Urothelium cell line (cell line): Measurements from ENCODE around the gene ZBED6.
"Not testable (repeated sequence)": the region's sequence is repeated elsewhere in the genome, so short reads cannot be mapped to it uniquely, and the experiment has no call there.

Experiments used
- DNase-seq: peaks from one replicate; pipeline ENCODE4 v3.0.0; 2011; ENCODE audit warnings: low spot score, mixed read lengths
- FAIRE-seq: peaks from 2 replicates; lab custom pipeline; 2011; peaks lifted over from hg19 to GRCh38; lab: Jason Lieb, UNC

Gene ZBED6

DNA sequence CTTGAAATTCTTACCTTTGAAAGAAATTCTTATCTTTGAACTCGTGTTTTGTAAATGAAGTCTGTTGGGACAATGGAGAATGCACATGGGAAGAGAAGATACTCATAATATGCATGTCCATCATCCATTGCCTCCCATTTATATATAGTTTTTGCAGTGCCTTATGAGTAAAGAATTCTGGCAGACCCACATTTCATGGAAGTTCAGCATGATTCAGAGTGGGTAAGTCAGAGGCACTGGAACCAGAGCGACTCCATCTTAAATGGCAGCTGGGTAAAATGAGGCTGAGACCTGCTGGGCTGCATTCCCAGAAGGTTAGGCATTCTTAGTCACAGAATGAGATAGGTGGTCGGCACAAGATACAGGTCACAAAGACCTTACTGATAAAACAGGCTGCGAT lies 16.6 kb upstream of the ZBED6 start:
- DNase-seq (no peak), FAIRE-seq (no peak)

DNA sequence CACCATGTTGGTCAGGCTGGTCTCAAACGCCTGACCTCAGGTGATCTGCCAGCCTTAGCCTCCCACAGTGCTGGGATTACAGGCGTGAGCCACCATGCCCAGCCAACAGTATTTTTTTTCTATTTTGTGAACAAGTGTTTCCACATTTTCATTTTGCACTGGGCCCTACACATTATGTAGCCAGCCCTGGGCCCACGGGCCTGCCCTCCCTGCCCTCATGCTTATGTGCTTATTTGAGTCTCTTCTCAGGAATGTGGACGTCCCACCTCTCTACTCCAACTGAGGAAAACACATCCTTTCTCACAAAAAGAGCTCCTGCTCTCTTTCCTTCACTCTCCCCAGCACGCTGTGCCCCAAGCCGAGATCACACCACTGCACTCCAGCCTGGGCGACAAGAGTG lies 13.5 kb upstream of the ZBED6 start:
- DNase-seq (no peak), FAIRE-seq (no peak)

DNA sequence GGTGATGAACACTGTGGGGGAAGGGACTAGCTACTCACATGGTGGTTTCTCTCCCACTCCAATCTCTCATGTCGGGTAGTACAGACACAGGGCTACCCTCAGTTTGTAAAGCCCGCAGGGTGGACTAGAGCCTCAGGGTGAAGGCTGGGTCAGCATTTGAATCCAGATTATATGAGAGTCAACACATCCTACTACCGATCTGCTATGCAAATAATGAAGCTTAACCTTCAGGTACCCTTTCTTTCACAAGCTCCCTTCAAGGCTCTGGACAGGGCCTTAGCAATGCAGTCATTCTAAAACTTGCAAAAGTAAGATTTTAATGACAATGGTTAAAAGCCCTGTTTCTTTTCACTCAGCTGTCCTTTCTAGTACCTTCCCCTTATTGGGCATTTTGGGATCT lies 5.5 kb upstream of the ZBED6 start:
- FAIRE-seq = no peak

DNA sequence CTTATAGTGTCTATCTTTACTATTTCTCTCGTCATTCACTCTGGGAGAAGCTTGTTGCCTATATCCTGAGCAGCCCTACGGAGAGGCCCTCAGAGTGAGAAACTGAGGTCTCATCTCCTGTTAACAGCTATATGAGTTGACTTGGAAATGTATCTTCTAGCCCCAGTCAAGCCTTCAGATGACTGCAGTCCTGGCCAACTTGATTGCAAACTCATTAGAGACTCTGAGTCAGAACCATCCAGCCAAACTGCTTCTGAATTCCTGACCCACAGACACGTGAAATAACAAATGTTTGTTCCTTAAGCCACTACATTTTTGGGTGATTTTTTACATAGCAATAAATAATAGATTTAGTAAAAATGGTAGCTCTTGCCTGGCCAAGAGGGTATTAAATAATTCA lies 3.9 kb upstream of the ZBED6 start:
- FAIRE-seq (no peak), DNase-seq (no peak)

More for the DNA sequence above, 5.5 kb upstream of the ZBED6 start:
- DNase-seq = no peak

DNA sequence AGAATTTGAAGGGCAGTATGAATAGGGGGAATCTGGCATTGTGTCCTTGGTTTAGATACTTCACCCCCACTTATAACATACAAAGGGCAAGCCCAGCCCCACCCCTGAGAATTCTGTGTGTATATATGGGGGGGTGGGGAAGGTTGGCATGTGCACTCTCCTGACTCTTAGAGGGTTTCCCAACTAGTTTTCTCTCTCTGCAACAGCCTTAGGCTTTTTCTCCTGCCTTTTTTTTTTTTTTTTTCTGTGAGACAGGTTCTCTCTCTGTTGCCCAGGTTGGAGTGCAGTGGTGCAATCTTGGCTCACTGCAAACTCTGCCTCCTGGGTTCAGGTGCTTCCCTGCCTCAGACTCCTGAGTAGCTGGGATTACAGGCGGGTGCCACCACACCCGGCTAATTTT lies 2.9 kb upstream of the ZBED6 start:
- FAIRE-seq (no peak), DNase-seq (no peak)

DNA sequence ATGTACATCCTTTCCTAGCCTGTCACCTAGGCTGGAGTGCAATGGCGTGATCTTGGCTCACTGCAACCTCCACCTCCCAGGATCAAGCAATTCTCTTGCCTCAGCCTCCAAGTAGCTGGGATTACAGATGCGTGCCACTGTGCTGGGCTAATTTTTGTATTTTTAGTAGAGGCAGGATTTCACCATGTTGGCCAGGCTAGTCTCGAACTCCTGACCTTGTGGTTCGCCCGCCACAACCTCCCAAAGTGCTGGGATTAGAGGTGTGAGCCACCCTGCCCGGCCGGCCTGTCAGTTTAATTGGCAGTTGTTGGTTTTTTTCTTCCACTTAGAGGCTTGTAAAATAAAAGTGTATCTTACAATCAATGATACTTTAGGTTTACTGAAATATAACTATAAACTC lies 1.9 kb upstream of the ZBED6 start:
- FAIRE-seq, DNase-seq: not testable (repeated sequence)

DNA sequence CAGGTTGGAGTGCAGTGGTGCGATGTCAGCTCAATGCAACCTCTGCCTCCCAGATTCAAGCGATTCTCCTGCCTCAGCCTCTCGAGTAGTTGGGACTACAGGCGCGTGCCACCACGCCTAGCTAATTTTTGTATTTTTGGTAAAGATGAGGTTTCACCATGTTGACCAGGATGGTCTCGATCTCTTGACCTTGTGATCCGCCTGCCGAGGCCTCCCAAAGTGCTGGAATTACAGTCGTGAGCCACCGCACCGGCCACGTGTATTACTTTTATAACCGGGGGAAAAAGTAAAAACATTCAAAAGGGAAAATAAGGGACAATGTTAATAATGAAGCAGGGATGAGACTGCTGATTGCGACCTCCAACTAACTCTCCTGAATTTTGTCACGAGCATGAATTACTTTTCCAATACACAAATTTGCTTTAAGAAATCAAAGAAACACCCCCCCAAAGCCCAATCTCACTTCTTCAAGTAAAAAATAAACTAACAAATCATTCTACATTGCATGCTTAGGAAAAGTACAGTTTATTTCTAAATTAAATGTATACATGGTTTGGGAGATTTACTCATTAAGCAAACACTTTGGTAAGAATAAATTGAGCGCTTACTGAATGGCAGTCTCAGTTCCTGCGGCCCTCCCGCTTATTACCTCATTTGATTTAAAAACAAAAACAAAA lies 521 bp upstream of the ZBED6 start:
- no peak for DNase-seq
- no peak for FAIRE-seq

DNA sequence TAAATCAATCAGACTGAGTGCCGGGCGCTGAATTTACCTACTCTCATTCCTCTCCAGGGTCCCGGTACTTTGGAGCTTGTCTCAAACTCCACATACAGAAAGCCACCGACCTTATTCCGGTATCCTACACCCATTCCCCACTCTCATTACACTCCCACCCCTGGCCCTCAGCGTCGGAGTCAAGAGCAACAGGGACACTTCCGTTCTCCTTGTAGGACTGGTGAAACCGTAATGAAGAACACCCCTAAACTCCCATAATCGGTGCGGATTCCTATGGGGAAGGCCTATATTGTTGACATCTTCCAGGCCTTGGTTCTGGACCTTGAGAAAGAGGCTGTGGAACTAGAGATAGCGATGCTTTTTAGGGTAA lies 798 bp downstream of the ZBED6 start:
- DNase-seq (no peak), FAIRE-seq (no peak)

DNA sequence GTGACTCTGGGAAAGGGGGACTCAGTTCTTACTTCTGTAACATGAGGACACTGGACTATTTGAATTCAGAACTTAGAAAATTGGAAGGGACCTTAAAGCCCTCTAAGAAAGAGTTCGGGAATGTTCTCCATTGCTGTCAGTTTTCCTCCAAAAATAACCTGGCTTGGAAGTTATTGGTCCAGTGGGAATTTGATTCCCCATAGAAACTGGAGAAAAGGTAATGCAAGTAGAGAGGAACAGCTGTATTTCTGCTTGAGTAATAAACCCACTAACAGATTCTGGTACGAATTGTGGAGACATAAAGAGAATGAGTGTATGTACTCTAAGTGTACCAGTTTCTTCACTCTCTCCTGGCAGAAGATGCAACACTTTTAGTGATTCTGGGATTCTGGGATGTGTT lies 1.8 kb downstream of the ZBED6 start:
- FAIRE-seq (no peak), DNase-seq (no peak)

DNA sequence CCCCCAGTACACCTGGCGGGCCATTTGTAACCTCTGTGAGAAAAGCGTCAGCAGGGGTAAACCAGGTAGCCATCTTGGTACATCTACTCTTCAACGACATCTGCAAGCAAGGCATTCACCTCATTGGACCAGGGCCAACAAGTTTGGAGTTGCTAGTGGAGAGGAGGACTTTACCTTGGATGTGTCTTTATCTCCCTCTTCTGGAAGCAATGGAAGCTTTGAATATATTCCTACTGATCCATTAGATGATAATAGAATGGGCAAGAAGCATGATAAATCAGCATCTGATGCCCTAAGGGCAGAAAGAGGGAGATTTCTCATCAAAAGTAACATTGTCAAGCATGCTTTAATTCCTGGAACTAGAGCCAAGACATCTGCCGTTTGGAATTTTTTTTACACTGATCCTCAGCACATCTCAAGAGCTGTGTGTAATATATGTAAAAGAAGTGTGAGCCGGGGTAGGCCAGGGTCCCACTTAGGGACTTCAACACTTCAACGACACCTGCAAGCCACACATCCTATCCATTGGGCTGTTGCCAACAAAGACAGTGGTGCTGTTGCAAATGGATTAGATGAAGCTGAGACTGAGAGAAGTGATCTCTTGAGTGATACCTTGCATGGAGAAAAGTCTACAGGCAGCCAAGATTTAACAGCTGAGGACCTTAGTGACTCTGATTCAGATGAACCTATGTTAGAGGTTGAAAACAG lies 2.7 kb downstream of the ZBED6 start:
- FAIRE-seq (no peak), DNase-seq (no peak)

DNA sequence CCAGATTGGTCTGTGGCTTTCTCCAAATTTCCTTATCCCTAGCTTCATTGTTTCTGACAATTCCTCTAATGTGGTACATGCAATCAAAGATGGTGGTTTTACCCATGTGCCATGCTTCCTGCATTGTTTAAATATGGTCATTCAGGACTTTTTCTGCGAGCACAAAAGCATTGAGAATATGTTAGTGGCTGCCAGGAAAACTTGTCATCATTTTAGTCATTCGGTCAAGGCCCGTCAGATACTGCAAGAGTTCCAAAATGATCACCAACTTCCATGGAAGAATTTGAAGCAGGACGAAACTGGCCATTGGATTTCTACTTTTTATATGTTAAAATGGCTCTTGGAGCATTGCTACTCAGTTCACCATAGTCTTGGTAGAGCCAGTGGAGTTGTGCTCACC lies 3.7 kb downstream of the ZBED6 start:
- FAIRE-seq = no peak

DNA sequence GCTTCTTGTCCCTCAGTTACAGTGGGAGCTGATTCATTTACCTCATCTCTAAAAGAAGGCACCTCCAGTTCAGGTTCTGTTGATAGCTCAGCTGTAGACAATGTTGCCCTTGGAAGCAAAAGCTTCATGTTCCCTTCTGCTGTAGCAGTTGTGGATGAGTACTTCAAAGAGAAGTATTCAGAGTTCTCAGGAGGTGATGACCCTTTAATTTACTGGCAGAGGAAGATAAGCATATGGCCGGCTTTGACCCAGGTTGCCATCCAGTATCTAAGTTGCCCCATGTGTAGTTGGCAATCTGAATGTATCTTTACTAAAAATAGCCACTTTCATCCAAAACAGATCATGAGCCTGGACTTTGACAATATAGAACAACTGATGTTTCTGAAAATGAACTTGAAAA lies 4.5 kb downstream of the ZBED6 start:
- no peak for FAIRE-seq
- DNase-seq = no peak

More for the DNA sequence above, 3.7 kb downstream of the ZBED6 start:
- no peak for DNase-seq

DNA sequence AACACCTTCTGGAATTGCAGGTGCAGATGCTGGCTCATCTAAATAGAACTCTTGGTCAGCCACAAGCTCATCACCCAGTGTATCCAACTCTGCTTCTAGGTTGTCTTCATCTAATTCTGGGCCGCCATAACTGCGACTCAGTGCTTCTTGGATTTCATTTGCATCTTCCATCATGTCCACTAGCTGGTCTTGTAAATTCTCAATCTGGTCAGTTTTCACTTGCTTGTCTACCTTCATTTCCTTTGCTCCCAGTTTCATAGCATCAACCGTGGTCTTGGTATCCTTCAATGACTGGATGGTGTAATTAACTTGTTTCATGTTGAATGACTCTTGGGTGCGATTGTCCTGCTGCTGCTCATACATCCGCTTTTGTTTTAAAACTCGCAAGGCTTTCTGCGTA lies 10.3 kb downstream of the ZBED6 start:
- no peak for DNase-seq
- FAIRE-seq = no peak

DNA sequence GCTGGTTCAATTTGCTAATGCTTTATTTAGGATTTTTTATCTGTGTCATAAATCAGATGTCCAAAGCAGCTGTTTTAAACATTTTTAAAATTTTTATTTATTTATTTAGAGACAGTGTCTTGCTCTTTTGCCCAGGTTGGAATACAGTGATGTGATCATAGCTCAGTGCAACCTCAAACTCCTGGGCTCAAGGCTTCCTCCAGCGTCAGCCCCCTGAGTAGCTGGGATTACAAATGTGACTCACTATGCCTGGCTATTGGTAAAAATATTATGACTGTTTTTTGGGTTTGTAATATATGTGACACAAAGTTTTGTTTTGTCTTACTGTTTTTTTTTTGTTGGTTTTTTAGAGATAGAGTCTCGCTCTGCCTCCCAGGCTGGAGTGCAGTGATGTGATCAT lies 11.8 kb downstream of the ZBED6 start:
- DNase-seq (no peak), FAIRE-seq (no peak)

DNA sequence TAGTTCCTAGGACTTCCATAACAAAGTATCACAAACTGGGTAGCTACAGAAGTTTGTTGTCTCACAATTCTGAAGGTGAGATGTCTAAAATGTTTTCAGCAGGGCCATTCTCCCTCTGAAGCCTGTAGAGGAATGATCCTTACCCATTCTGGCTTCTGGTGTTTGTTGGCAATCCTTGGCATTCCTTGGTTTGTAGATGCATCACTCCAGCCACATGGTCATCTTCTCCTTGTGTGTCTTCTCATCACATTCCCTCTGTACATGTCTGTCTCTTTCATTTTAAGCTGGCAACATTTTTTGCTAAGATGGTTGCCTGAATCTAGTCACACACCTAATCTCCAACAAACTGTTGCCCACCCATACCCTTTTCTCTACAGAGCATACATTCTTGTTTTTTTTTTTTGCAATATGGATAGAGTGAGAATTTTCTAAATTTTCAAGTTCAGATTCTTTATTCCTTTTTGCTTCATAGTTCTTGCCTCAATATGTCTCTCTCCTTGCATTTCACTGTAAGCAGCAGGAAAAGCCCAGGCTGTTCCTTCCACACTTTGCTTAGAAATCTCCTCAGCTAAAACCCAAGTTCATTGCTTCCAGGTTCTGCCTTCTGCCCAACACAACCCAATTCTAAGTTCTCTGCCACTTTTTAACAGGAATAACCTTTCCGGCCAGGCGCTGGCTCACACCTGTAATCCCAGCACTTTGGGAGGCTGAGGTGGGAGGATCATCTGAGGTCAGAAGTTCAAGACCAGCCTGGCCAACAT lies 18.3 kb downstream of the ZBED6 start:
- DNase-seq (no peak), FAIRE-seq (no peak)

DNA sequence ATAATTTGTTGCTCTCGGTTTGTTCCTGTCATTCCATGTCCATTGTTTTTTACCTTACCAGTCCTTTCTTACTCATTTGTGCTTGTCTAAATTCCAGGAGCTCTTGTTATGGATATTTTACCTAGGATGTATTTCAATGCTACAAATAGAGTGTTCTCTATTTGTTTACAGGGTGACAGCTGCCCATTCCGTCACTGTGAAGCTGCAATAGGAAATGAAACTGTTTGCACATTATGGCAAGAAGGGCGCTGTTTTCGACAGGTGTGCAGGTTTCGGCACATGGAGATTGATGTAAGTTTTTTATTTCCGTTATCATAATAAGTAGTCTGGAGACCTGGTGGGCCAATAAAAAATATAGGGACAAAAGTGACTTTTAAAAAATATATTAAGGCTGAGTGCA lies 23.0 kb downstream of the ZBED6 start:
- DNase-seq = no peak

DNA sequence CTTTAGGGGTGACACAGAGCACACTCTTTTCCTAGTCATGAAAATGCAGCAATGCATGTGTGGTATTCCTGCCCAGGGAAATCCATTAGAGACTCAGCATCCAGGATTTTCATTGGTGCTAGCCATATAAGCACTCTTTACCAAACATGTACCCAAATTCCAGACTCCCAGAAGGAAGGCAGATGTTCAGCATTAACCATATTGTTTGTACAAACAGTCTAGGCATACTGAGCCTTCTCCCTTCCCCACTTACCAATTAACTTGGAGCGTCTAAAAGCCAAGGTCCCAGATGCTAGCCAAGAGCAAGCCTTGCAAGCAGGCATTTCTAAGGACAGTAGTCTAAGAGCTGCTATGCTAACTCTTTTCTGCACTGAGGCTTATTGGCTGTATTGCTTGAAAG lies 27.9 kb downstream of the ZBED6 start:
- FAIRE-seq (no peak), DNase-seq (no peak)

More for the DNA sequence above, 23.0 kb downstream of the ZBED6 start:
- no peak for FAIRE-seq

DNA sequence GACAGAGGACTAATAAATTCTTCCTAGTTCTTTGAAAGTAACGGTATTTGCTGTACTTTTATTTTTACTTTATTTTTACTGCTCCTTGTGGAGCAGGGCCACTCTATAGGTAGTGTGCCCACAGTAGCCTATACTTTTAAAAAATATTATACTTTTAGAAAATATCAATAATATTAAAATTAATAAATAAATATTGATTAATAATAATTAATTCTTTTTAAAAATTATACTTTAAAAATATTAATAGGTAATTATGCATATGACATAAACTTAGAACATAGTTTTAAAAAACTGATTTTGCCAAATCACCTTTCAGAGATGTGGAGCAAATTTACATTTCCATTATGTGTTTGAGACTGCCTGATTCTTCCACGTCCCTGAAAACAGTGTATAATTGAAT lies 30.8 kb downstream of the ZBED6 start:
- DNase-seq (no peak), FAIRE-seq (no peak)

DNA sequence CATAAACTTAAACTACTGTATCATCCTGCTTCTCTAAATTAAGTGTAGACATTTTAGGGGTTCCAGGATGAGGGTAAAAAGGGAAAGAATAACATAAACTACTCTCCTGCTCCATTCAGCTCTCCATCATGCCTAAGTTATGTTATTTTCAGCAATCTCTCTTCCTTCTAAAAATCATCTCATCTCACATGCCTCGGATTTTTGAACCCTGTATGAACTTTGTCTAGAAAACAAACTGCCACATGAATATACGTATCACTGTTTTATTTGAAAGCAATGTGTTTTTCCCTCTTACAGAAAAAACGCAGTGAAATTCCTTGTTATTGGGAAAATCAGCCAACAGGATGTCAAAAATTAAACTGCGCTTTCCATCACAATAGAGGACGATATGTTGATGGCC lies 32.6 kb downstream of the ZBED6 start:
- DNase-seq (no peak), FAIRE-seq (no peak)

DNA sequence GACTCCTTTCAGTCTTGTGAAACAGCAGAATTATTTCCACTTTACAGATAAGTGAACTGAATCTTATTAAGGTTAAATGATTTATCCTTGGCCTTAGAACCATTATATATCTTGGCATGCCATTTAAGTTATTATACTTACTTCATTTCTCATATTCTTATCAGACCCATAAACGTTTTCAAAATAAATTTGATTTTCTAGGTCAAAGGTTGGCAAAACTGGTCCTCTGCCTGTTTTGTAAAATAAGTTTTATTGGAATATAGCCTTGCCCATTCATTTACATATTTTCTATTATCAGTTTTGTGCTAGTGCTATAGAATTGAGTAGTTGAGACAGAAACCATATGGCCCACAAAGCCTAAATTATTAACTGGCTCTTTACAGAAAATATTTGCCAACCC lies 33.1 kb downstream of the ZBED6 start:
- DNase-seq (no peak), FAIRE-seq (no peak)

DNA sequence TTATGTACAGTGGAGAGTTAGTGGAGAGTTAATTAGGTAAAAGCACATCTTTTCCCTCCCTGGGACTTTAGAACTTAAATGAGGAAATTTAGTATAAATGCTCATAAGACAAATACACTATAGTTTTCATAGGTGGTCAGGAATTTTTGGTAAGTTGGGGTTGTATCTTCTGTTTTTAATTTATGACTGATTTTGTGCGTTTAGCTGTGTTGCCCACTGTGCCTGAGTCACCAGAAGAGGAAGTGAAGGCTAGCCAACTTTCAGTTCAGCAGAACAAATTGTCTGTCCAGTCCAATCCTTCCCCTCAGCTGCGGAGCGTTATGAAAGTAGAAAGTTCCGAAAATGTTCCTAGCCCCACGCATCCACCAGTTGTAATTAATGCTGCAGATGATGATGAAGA lies 33.8 kb downstream of the ZBED6 start:
- FAIRE-seq, DNase-seq: not testable (repeated sequence)

DNA sequence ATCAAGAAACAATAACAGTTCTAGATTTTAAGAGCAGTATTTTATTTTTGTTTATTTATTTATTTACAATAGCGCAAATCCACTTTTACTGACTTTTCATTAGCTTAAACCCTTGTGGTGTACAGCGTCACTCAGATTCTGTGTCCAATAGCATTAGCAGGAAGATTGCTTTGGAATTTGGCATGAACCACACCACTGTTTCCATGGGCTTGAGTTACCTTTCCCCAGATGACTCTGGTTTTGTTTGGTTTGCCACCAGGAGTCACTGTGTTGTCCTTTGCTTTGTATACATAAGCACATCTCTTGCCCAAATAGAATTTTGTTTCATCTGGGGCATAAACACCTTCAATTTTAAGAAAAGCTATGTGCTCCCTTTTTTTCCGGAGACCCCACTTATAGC lies 40.1 kb downstream of the ZBED6 start:
- no peak for FAIRE-seq

More for the DNA sequence above, 40.1 kb downstream of the ZBED6 start:
- no peak for DNase-seq
